Testis (tissue), 5 donors: Measurements from ENCODE around the gene KRTAP8-1. TPM values are rescaled to one million over a fixed set of nuclear protein-coding genes. Genes with fewer than 3 reads are reported as not detected.

Source experiments
- DNase-seq: peaks from one replicate; pipeline ENCODE4 v3.0.0-alpha.2; 2019
- H3K27ac ChIP-seq, 2 donors: fragments of 200-600 bp; sonication (generic); one replicate each; pipeline ENCODE4 v1.5.1; 2019
- H3K27me3 ChIP-seq: fragments of 200-600 bp; sonication (generic); one replicate; pipeline ENCODE4 v1.5.1; 2019
- H3K36me3 ChIP-seq: fragments of 200-600 bp; sonication (generic); one replicate; pipeline ENCODE4 v1.5.1; 2017; ENCODE audit warnings: low read depth; ENCODE audit errors: missing control alignments
- H3K4me1 ChIP-seq: fragments of 200-600 bp; sonication (generic); one replicate; pipeline ENCODE4 v1.5.1; 2019
- H3K4me3 ChIP-seq, 2 donors: fragments of 200-600 bp; sonication (generic); one replicate each; pipeline ENCODE4 v1.5.1; 2017 to 2019
- H3K9me3 ChIP-seq: fragments of 200-600 bp; sonication (generic); one replicate; pipeline ENCODE4 v1.5.1; 2017
- CTCF ChIP-seq, 3 experiments: fragments of 450-650 bp in 2 of 3; fragments of 200-600 bp in 1 of 3; sonication (generic) in 1 of 3; IDR thresholded peaks; one replicate each; pipeline ENCODE4 v1.5.1; 2016 to 2019; ENCODE audit warnings: antibody characterized with exemption in 3 of 3, mild to moderate bottlenecking in 2 of 3, moderate library complexity in 1 of 3
- POLR2A ChIP-seq: fragments of 450-650 bp; IDR thresholded peaks from one replicate; pipeline ENCODE4 v1.6.1; 2017; ENCODE audit warnings: antibody characterized with exemption, mild to moderate bottlenecking, moderate library complexity
- WGBS, 2 donors: methylation state at CpG; one replicate each; pipeline ENCODE4 v1.1.5; 2018; 5-methylcytosine and 5-hydroxymethylcytosine counted together
- intact Hi-C: fragments of 100-400 bp; cut with DNase I; formaldehyde crosslinking; loops from one replicate; pipeline ENCODE4 v1.15.1; 2023; ENCODE audit warnings: low total_unique reads
- long read RNA-seq, 2 donors: transcript quantifications; one replicate each; lab custom pipeline, GENCODE V29; 2026
- polyA plus RNA-seq: library from polyadenylated mRNA; stranded (reverse); fragments of 350-450 nt; fragmentation: Illumina TruSeq; extraction: RNeasy Lipid Tissue Mini Kit (QIAGEN cat#74804); gene quantifications from one replicate; pipeline ENCODE4 v1.2.3, GENCODE V29; 2014; ENCODE audit warnings: low read depth, low replicate concordance; ENCODE audit not compliant: insufficient read depth
- total RNA-seq, 2 donors: library from RNA; depleted of rRNA; stranded (reverse); fragments of >200 nt; gene quantifications; one replicate each; pipeline ENCODE4 v1.2.3, GENCODE V29; 2016

Gene KRTAP8-1
- total RNA-seq (not detected), polyA plus RNA-seq (not detected)
- long read RNA-seq, donor 1, partial matches to known transcripts, result 0 of 1 reads
- long read RNA-seq, donor 1, other reads (novel, unspliced or antisense), result 0 of 1 reads
- long read RNA-seq, donor 2, result 0 reads

GRCh38 chr21:30813174-30813573, at the start of gene KRTAP8-1:
KRTAP8-1 (minus strand) TSS chr21:30813274; CDS start chr21:30813220, 54 bp downstream.
- Histone ChIP-seq H3K27ac (no peak within 1 kb of the TSS), H3K27me3 (no peaks in the 10 kb centered on the region), H3K9me3 (no peaks in the 10 kb centered on the region), H3K4me3 (no peak within 1 kb of the TSS), H3K4me1 (no peaks in the 10 kb centered on the region), H3K36me3 (no peaks in the 10 kb centered on the region)
- WGBS, 2 donors, result 79 to 88% methylated on average over 5 of the region's 5 CpGs
- intact Hi-C loops, result no loop called here
- DNase-seq, result no peak
- TF ChIP-seq CTCF (IDR thresholded peaks at IDR 0.05), result no peak
- TF ChIP-seq POLR2A, result no peak

- Histone ChIP-seq H3K27me3 (no peaks in the 10 kb centered on the region), H3K36me3 (no peaks in the 10 kb centered on the region), H3K4me1 (no peaks in the 10 kb centered on the region), H3K27ac (no peak overlapping the region), H3K4me3 (no peak overlapping the region), H3K9me3 (no peaks in the 10 kb centered on the region)
- intact Hi-C loops, result no loop called here
- DNase-seq, result no peak
- WGBS, 2 donors, result 81 to 86% methylated on average over 9 of the region's 9 CpGs
- TF ChIP-seq CTCF (IDR thresholded peaks at IDR 0.05) (no peak), POLR2A (no peak)
Measured at GRCh38 chr21:30847627-30848500, 34.8 kb upstream of the KRTAP8-1 start.

GRCh38 chr21:30842990-30843389, 29.9 kb upstream of the KRTAP8-1 start:
- H3K36me3 ChIP-seq, result no peaks in the 10 kb centered on the region
- H3K27me3 ChIP-seq, result no peaks in the 10 kb centered on the region
- TF ChIP-seq CTCF (IDR thresholded peaks at IDR 0.05), result no peak
- TF ChIP-seq POLR2A, result no peak
- H3K4me3 ChIP-seq, result no peak overlapping the region
- intact Hi-C loops, result no loop called here
- no peak for DNase-seq
- no peaks in the 10 kb centered on the region for H3K9me3 ChIP-seq
- H3K27ac ChIP-seq, result no peak overlapping the region
- no peaks in the 10 kb centered on the region for H3K4me1 ChIP-seq

GRCh38 chr21:30839304-30839703, 26.2 kb upstream of the KRTAP8-1 start:
- WGBS, 2 donors, result 49 to 51% methylated on average over 5 of the region's 5 CpGs
- DNase-seq, result peak; percentile 83
- H3K4me1 ChIP-seq, result no peaks in the 10 kb centered on the region
- TF ChIP-seq CTCF (IDR thresholded peaks at IDR 0.05) (peak; percentile 20 to 38 (median 38)), POLR2A (no peak)
- H3K9me3 ChIP-seq, result no peaks in the 10 kb centered on the region
- no peak overlapping the region for H3K27ac ChIP-seq
- H3K27me3 ChIP-seq, result no peaks in the 10 kb centered on the region
- no peaks in the 10 kb centered on the region for H3K36me3 ChIP-seq
- intact Hi-C loops, result loop anchor here (10.0 kb wide), 1 partner anchor 245 kb away; no protein-coding TSS in a partner anchor
- H3K4me3 ChIP-seq, result no peak overlapping the region
